IPS-15b (cell line): ENCODE results near the gene MAML2.

Source experiments
- H3K27me3 ChIP-seq: one replicate; pipeline ENCODE4 v1.6.1; 2013; ENCODE audit warnings: low read length; ENCODE audit not compliant: control insufficient read depth, insufficient read depth
- H3K36me3 ChIP-seq: one replicate; pipeline ENCODE4 v1.6.1; 2013; ENCODE audit warnings: low read length; ENCODE audit not compliant: control insufficient read depth, insufficient read depth
- H3K4me1 ChIP-seq: one replicate; pipeline ENCODE4 v1.6.1; 2013; ENCODE audit warnings: mild to moderate bottlenecking, low read length; ENCODE audit not compliant: control insufficient read depth, insufficient read depth
- H3K4me3 ChIP-seq: one replicate; pipeline ENCODE4 v1.5.1; 2013; ENCODE audit warnings: low read depth, low read length
- H3K9ac ChIP-seq: one replicate; pipeline ENCODE4 v1.6.1; 2013; ENCODE audit warnings: low read depth, mild to moderate bottlenecking, low read length
- H3K9me3 ChIP-seq: one replicate; pipeline ENCODE4 v1.6.1; 2013; ENCODE audit warnings: mild to moderate bottlenecking, low read length; ENCODE audit not compliant: control insufficient read depth, insufficient read depth

The MAML2 gene

DNA sequence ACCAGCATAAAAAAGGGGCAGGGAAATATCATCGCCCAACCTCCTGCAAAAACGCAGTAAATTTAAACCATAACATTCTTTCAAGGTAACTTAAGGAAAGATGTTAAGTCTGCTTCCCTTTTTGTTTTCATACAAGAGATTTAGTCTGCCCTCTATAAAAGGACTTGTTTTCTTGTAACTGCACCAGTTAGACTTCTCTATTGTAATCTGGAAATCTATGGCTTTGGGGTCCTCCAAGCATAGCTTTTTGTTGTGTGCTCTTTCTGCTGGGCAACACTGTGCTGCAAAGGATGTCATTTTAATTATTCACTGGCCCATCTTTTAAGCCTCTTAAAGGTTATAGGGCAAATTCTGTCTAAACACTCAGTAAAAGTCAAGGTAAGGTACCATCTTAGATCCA, 136.0 kb downstream of the MAML2 start:
- no peaks in the 10 kb centered on the region for H3K36me3 ChIP-seq
- H3K4me3 ChIP-seq: no peak overlapping the region
- no peaks in the 10 kb centered on the region for H3K9me3 ChIP-seq
- no peak overlapping the region for H3K9ac ChIP-seq
- H3K27me3 ChIP-seq: no peaks in the 10 kb centered on the region
- peaks cover 3% of the 10 kb centered on the region for H3K4me1 ChIP-seq

DNA sequence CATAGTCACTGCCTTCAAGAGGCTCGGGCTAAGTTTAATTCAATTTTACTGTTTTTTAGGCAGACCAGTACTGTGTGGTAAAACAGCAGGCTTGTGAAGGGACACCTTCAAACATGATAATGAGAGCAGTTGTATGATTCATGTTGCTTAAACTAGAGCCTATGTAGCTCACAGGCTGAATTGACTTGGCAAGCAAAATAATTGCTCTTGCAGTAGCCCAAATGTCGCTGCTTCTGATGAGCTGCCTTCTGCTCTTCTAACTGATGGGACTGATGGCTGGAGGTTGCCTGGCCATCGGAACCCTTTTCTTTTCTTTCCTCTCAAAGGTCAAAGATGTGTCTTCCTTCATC, 137.6 kb downstream of the MAML2 start:
- H3K9ac ChIP-seq: no peak overlapping the region
- H3K4me1 ChIP-seq: peaks cover 3% of the 10 kb centered on the region
- no peaks in the 10 kb centered on the region for H3K9me3 ChIP-seq
- no peak overlapping the region for H3K4me3 ChIP-seq
- H3K36me3 ChIP-seq: no peaks in the 10 kb centered on the region
- H3K27me3 ChIP-seq: no peaks in the 10 kb centered on the region

DNA sequence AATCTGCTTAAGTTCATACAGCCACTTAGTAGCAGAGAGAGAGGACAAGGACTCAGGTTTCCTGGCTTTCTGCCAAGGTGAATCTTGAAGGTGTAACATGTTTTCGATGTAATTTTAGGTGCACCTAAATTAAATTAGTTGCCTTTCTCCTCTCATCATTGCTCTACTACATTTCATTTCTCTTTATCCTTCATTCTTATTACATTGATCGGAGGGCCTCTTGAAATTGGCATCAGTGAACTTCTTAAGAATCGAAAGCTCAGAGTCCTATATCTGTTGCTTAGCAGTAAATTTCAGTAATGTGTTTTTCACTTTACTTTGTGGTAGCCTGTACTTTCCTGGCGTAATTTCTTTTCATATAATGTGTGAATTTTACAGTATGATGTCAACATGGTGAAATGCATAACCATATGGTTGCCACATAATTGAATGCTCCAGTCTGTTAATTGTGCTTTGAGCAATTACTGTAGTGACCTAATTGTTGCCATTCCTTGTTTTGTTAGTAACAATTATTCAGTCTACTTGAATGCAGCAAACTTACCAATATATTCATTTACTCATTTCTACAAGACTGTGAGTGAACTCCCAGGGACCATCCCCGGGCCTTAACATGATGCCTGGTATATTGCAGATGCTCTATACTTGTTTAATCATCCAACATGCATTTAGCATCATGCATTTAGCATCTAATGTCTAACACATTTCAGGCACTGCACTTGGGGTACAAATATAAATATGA, 138.1 kb downstream of the MAML2 start:
- Histone ChIP-seq H3K4me3 (no peak overlapping the region), H3K4me1 (peaks cover 3% of the 10 kb centered on the region), H3K27me3 (no peaks in the 10 kb centered on the region), H3K9me3 (no peaks in the 10 kb centered on the region), H3K36me3 (no peaks in the 10 kb centered on the region), H3K9ac (no peak overlapping the region)

DNA sequence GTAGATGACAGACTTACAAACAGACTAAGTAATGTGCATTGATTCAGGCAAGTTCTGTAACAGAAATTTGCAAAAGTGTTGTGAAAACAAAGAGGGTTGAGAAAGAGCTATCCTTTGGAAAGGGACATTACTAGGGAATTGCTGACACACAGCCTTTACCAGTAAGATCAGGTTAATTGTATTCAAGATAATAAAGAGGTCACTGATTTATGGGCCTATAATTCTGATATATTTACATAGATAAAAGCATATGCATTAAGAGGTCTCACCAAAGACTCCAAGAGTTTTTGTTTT, 138.7 kb downstream of the MAML2 start:
- no peak overlapping the region for H3K9ac ChIP-seq
- no peak overlapping the region for H3K4me3 ChIP-seq
- H3K9me3 ChIP-seq: no peaks in the 10 kb centered on the region
- H3K36me3 ChIP-seq: no peaks in the 10 kb centered on the region
- no peaks in the 10 kb centered on the region for H3K27me3 ChIP-seq
- peaks cover 3% of the 10 kb centered on the region for H3K4me1 ChIP-seq

DNA sequence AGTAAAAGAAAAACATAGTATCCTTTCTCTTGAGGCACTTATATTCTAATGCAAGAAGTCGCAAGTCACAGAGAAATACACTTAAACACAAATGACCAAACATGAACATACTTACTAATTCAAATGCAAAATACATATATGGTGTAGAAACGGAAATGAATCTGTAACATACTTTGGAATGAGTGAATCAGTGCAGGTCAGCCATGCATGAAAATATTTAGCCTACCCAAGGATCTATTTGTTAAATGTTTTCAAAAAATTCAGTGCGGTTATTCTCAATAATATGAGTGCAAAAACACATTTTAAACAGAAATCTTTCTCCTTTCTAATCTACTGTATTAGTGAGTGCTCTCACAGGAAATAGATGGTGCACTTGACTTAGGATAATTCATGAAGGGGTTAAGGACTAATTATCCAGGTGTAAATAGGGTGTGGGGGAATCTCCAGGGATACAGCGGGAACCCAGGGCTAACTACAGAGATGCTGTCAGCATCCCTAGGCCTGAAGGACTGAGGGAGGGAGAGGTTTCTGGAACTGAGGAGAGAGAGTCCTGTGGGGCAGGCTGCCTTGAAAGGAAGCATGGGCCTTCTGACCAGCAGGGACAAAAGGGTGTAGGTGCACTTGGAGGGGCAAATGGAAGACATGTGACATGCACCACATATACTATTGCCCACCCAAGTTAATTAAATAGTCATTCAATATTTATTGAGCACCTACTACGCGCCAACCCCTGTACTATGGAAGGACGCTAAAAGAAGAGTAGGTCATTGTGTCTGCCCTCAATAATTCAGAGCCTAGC, 139.2 kb downstream of the MAML2 start:
- Histone ChIP-seq H3K9ac (no peak overlapping the region), H3K9me3 (no peaks in the 10 kb centered on the region), H3K27me3 (no peaks in the 10 kb centered on the region), H3K36me3 (no peaks in the 10 kb centered on the region), H3K4me3 (no peak overlapping the region), H3K4me1 (peaks cover 3% of the 10 kb centered on the region)

DNA sequence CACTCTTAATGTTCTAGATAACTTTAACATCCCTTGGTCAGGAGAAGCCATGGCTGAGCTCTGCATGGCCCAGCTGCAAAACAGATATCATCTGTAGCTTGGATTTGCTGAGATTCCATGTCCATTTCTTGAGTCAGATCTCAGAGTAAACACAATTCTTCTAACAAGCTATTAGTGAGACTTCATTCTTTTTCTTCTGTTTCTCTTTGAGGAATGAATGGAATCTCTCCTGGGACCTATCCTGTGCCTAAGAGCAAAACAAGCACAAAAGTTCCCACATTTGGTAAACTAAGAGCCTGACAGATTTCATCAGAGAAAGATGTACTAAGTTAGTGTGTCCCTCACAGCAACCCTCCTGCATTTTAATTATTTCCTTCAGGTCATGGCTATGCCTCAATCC, 142.8 kb downstream of the MAML2 start:
- Histone ChIP-seq H3K27me3 (no peaks in the 10 kb centered on the region), H3K4me1 (peaks cover 30% of the 10 kb centered on the region), H3K9ac (no peak overlapping the region), H3K4me3 (no peak overlapping the region), H3K9me3 (no peaks in the 10 kb centered on the region), H3K36me3 (no peaks in the 10 kb centered on the region)

DNA sequence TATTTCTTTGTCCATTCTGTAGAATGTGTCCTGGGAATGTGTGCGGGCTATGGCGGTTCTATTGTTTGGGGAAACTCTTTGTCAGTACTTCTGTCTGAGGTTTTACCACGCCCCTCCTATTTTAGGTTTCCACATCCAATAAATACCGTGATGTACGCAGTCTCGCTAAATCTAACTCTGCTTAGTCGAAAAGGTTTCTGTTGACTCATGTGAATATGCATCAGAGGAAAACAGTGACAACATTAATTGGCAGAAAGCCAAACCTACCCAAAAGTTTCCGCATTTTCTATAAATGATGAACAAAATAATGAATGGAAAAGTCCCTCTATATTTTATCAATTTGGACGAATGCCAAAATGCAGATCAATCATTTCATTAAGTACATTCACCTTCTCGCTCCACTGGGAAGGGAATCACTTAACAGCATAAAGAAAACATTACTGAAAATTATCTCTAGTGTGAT, 143.4 kb downstream of the MAML2 start:
- H3K27me3 ChIP-seq: no peaks in the 10 kb centered on the region
- H3K9me3 ChIP-seq: no peaks in the 10 kb centered on the region
- peaks cover 35% of the 10 kb centered on the region for H3K4me1 ChIP-seq
- no peak overlapping the region for H3K9ac ChIP-seq
- H3K36me3 ChIP-seq: no peaks in the 10 kb centered on the region
- no peak overlapping the region for H3K4me3 ChIP-seq

DNA sequence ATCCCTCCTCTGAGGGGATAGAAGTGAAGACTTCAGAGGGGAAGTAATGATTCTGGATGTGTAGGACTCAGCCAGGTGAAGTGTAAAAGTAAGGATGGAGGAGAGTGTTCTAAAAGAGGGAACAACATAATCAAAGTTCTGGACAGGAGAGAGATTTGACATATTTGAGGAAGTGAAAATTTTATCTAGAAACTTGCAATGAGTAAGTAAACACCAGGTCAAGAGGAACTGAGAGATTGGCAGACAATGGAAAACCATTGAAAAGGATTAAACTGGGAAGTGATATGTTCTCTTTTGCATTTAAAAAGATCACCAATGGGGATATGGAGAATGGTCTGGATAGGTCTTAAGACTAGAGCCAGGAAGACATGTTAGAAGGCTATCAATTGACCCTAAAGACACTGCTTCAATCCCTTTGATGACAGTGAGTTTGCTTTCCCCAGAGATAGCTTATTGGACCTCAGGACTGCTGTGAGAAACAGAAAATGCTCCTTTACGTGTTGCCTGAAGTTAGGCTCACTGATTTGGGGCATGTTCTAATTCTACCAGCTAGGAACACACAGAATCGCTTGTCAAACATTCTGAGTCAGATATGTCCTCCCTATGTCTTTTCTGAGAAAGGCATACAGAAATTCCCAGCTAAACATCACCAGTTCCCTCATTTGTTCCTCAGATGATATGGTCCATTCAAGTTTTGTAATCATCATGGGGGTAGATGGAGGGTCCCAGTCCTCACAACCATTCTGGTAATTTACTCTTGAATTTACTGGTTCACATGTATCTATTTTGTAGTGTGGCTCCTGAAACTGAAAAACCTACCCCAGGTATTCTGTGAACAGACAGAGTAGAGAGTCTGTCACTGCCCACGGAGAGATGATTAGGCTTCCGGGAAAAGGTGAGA, 144.9 kb downstream of the MAML2 start:
- Histone ChIP-seq H3K27me3 (no peaks in the 10 kb centered on the region), H3K4me1 (peaks cover 36% of the 10 kb centered on the region), H3K9ac (no peak overlapping the region), H3K9me3 (no peaks in the 10 kb centered on the region), H3K4me3 (no peak overlapping the region), H3K36me3 (no peaks in the 10 kb centered on the region)

DNA sequence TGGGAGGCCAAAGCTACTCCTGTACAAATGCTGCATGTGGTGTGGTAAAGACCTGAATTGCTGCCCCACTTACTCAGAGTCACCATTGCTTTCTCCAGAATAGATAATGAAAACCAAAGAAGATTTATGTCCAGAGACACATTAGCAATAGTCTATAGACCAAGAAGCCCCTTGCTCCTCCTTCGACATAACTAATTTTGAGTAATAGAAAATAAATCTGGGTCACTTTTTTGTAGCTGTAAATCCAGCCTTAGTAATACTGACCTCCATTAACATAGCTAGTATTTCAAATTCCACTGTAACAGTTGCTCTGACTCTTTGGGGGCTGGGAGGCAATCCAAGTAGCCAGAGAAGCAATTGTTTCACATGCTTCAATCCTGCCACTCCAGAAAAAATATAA, 145.9 kb downstream of the MAML2 start:
- Histone ChIP-seq H3K36me3 (no peaks in the 10 kb centered on the region), H3K4me1 (peaks cover 36% of the 10 kb centered on the region), H3K9ac (no peak overlapping the region), H3K9me3 (no peaks in the 10 kb centered on the region), H3K27me3 (no peaks in the 10 kb centered on the region), H3K4me3 (no peak overlapping the region)

DNA sequence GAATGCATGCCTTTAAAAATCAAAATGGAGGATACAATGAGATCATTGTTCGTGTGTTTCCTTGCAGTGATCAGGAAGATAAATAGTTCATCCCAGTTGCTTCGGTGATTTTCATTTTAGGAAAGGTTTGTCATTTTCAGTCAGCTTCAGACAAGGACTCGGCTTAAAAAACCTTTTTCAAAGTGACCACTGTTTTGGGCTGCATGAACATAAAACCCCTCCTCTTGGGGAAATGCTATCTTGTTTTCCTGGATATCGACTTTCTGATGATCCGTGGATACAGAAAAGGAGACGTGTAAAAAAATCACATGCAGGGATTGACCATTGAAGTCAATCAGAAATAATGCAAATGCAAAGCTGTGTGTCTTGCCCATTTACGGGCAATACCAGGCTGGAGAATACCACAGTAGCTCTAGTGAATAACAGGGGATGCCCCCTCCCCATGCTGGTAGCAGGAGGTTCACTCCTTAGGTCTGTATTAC, 146.8 kb downstream of the MAML2 start:
- Histone ChIP-seq H3K4me1 (peaks cover 36% of the 10 kb centered on the region), H3K9ac (no peak overlapping the region), H3K27me3 (no peaks in the 10 kb centered on the region), H3K4me3 (no peak overlapping the region), H3K9me3 (no peaks in the 10 kb centered on the region), H3K36me3 (no peaks in the 10 kb centered on the region)

DNA sequence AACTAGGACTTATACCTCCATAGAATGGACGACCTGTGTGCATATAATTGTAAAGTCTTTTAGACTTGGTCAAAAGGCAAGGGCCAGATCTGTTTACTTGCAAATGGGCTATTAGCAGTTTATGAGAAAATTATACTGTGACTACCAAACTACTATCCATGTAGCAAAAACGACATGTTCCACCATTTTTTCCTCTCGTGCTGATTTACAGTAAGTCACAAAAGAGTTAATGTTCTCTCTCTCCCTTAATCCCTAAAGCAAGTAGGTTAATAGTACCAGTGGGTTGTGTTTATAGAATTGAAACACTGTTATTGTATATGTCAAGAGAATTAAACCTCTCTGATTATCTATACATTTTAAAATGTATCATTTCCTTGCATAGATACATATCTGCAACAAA, 147.3 kb downstream of the MAML2 start:
- Histone ChIP-seq H3K4me1 (peaks cover 38% of the 10 kb centered on the region), H3K9me3 (no peaks in the 10 kb centered on the region), H3K4me3 (no peak overlapping the region), H3K36me3 (no peaks in the 10 kb centered on the region), H3K9ac (no peak overlapping the region), H3K27me3 (no peaks in the 10 kb centered on the region)
